Activated CD4-positive, CD25-positive, alpha-beta regulatory T cell treated with anti-CD3 and anti-CD28 coated beads, Interleukin-2, amount 50 U/mL, for 24 hours (primary cell): Measurements from ENCODE around the gene NUDT2.
"Not testable (repeated sequence)": the region's sequence is repeated elsewhere in the genome, so short reads cannot be mapped to it uniquely, and the experiment has no call there.

ENCODE experiments used
- ATAC-seq, 2 donors: fragments of 150-1000 bp; cut with Tn5 transposase; one replicate each; pipeline ENCODE4 v1.10.0; 2021; ENCODE audit warnings: mild to moderate bottlenecking in 1 of 2, moderate library complexity in 1 of 2

The NUDT2 gene

GRCh38 chr9:34337403-34337802 is 8.0 kb downstream of the NUDT2 start:
- no peak for ATAC-seq

GRCh38 chr9:34338079-34338478 is 8.7 kb downstream of the NUDT2 start:
- not testable (repeated sequence) for ATAC-seq

- ATAC-seq = no peak
Measured at GRCh38 chr9:34338665-34339385, 9.5 kb downstream of the NUDT2 start.

GRCh38 chr9:34341659-34342295 is 12.4 kb downstream of the NUDT2 start:
- no peak for ATAC-seq

- ATAC-seq = no peak
Measured at GRCh38 chr9:34343090-34343489, 13.7 kb downstream of the NUDT2 start.

- ATAC-seq = no peak
Measured at GRCh38 chr9:34343605-34344004, 14.2 kb downstream of the NUDT2 start.

GRCh38 chr9:34346873-34347799 is 17.8 kb downstream of the NUDT2 start:
- no peak for ATAC-seq

- no peak for ATAC-seq
Measured at GRCh38 chr9:34347800-34348158, 18.4 kb downstream of the NUDT2 start.

- ATAC-seq = no peak
Measured at GRCh38 chr9:34349324-34349723, 20.0 kb downstream of the NUDT2 start.

- not testable (repeated sequence) for ATAC-seq
Measured at GRCh38 chr9:34352122-34352652, 22.8 kb downstream of the NUDT2 start.

GRCh38 chr9:34352957-34353356 is 23.6 kb downstream of the NUDT2 start:
- not testable (repeated sequence) for ATAC-seq

- ATAC-seq = no peak
Measured at GRCh38 chr9:34362614-34363214, 33.3 kb downstream of the NUDT2 start.

- no peak for ATAC-seq
Measured at GRCh38 chr9:34363619-34364351, 34.4 kb downstream of the NUDT2 start.

- no peak for ATAC-seq
Measured at GRCh38 chr9:34365282-34365681, 35.9 kb downstream of the NUDT2 start.

- ATAC-seq = no peak
Measured at GRCh38 chr9:34366365-34366764, 37.0 kb downstream of the NUDT2 start.

GRCh38 chr9:34367751-34368410 is 38.5 kb downstream of the NUDT2 start:
- not testable (repeated sequence) for ATAC-seq

- ATAC-seq = not testable (repeated sequence)
Measured at GRCh38 chr9:34368796-34369195, 39.4 kb downstream of the NUDT2 start.

GRCh38 chr9:34369636-34370035 is 40.3 kb downstream of the NUDT2 start:
- ATAC-seq = no peak

- peak in 1 of 2 donors; percentile 16 for ATAC-seq
Measured at GRCh38 chr9:34370335-34370969, 41.1 kb downstream of the NUDT2 start.

- ATAC-seq = peak; percentile 30 to 42
Measured at GRCh38 chr9:34370970-34371880, 41.9 kb downstream of the NUDT2 start.
